AG04450 (cell line): Measurements from ENCODE around the gene RNF4. TPM values are rescaled to one million over a fixed set of nuclear protein-coding genes. Genes with fewer than 3 reads are reported as not detected.

Source experiments
- CTCF ChIA-PET: fragments of 300-600, 350-600 bp; formaldehyde crosslinking; extraction: SDS; loops from one replicate; lab custom pipeline; 2022; ENCODE audit warnings: antibody characterized with exemption, inconsistent platforms; lab: Charles Lee
- POLR2A ChIA-PET: fragments of 350-600 bp; formaldehyde crosslinking; extraction: SDS; loops from one replicate; lab custom pipeline; 2021; ENCODE audit warnings: antibody characterized with exemption, inconsistent platforms; lab: Yijun Ruan, JAX
- DNase-seq: peaks from one replicate; pipeline ENCODE4 v3.0.0-alpha.2; 2011; ENCODE audit warnings: low read depth, low spot score
- H3K27ac ChIP-seq: one replicate; pipeline ENCODE4 v1.5.1; 2012; ENCODE audit warnings: low read depth, low read length, control low read depth
- H3K27me3 ChIP-seq: one replicate; pipeline ENCODE4 v1.6.0; 2012; ENCODE audit warnings: low read length; ENCODE audit not compliant: control insufficient read depth, insufficient read depth
- H3K4me3 ChIP-seq: 2 replicates; pipeline ENCODE4 v1.5.1; 2011; ENCODE audit warnings: mild to moderate bottlenecking, low read depth, low read length, control low read depth
- H3K9me3 ChIP-seq: 2 replicates; pipeline ENCODE4 v1.5.1; 2012; ENCODE audit warnings: low read length; ENCODE audit not compliant: control insufficient read depth, insufficient read depth
- CTCF ChIP-seq: IDR thresholded peaks from 2 replicates; pipeline ENCODE4 v1.5.1; 2011; ENCODE audit warnings: low read depth, low read length, control low read depth, inconsistent platforms
- polyA plus RNA-seq: library from polyadenylated mRNA; depleted of rRNA; stranded (reverse); fragments of >200 nt; gene quantifications from 2 replicates; pipeline ENCODE4 v1.2.3, GENCODE V29; 2011

Gene RNF4
- polyA plus RNA-seq, 1 experiment, result 95.4 TPM

GRCh38 chr4:2446656-2447564 lies 22.0 kb upstream of the RNF4 start:
- TF ChIP-seq CTCF, result no peak
- Histone ChIP-seq H3K27me3 (peaks cover 20% of the 10 kb centered on the region), H3K9me3 (no peaks in the 10 kb centered on the region; the same call in 1 of the 2 replicates), H3K4me3 (no peak overlapping the region), H3K27ac (no peak overlapping the region)
- ChIA-PET CTCF (no interaction called here), POLR2A (no interaction called here)
- DNase-seq, result no peak

- TF ChIP-seq CTCF, result no peak
- Histone ChIP-seq H3K27ac (no peak overlapping the region), H3K4me3 (no peak overlapping the region), H3K27me3 (peaks cover 24% of the 10 kb centered on the region), H3K9me3 (no peaks in the 10 kb centered on the region; the same call in 1 of the 2 replicates)
- CTCF ChIA-PET, result no interaction called here
- POLR2A ChIA-PET, result no interaction called here
- DNase-seq, result no peak
These were observed 20.3 kb upstream of the RNF4 start for GRCh38 chr4:2448589-2448988.

GRCh38 chr4:2449051-2449450 lies 19.9 kb upstream of the RNF4 start:
- Histone ChIP-seq H3K27ac (no peak overlapping the region), H3K4me3 (no peak overlapping the region), H3K27me3 (peaks cover 24% of the 10 kb centered on the region), H3K9me3 (no peaks in the 10 kb centered on the region; the same call in 1 of the 2 replicates)
- CTCF ChIA-PET, result no interaction called here
- DNase-seq, result no peak
- no peak for TF ChIP-seq CTCF
- POLR2A ChIA-PET, result interaction anchor here (0.5 to 0.6 kb wide), 2 partner anchors 10 to 247 kb away, joined by 3 read pairs; no protein-coding TSS in a partner anchor

- H3K27me3 ChIP-seq, result peaks cover 24% of the 10 kb centered on the region
- no peaks in the 10 kb centered on the region; the same call in 1 of the 2 replicates for H3K9me3 ChIP-seq
- no peak overlapping the region for H3K4me3 ChIP-seq
- ChIA-PET POLR2A (interaction anchor here (0.5 to 0.6 kb wide), 2 partner anchors 9 to 247 kb away, joined by 3 read pairs; no protein-coding TSS in a partner anchor), CTCF (no interaction called here)
- no peak overlapping the region for H3K27ac ChIP-seq
- TF ChIP-seq CTCF, result no peak
- DNase-seq, result no peak
These were observed 19.2 kb upstream of the RNF4 start for GRCh38 chr4:2449511-2450392.
